H1 (cell line): ENCODE results near the gene FXYD5. TPM values are rescaled to one million over a fixed set of nuclear protein-coding genes. Genes with fewer than 3 reads are reported as not detected.
"Not testable (repeated sequence)": the region's sequence is repeated elsewhere in the genome, so short reads cannot be mapped to it uniquely, and the experiment has no call there.

ENCODE experiments used
- CTCF ChIA-PET: fragments of 300-600 bp; sonication (Branson Sonifier 250); formaldehyde crosslinking; loops from one replicate; lab custom pipeline; 2021; ENCODE audit not compliant: partially characterized antibody; lab: Charles Lee
- POLR2A ChIA-PET: fragments of 300-600 bp; sonication (Branson Sonifier 250); formaldehyde crosslinking; loops from one replicate; lab custom pipeline; 2021; ENCODE audit warnings: inconsistent platforms; ENCODE audit not compliant: partially characterized antibody; lab: Charles Lee
- DNase-seq, 2 experiments: peaks; one replicate each; pipeline versions ENCODE4 v3.0.0 to v3.0.0-alpha.2; 2010 to 2022; ENCODE audit warnings: low spot score in 2 of 2, low read depth in 1 of 2, mixed read lengths in 1 of 2
- FAIRE-seq: peaks from 2 replicates; lab custom pipeline; 2011; peaks lifted over from hg19 to GRCh38; lab: Jason Lieb, UNC
- H2AFZ ChIP-seq: 2 replicates; pipeline ENCODE4 v1.8.1; 2012; ENCODE audit warnings: low read length, inconsistent platforms
- H2AK5ac ChIP-seq: 2 replicates; pipeline ENCODE4 v1.6.1; 2013; ENCODE audit warnings: low read depth, low read length
- H2BK120ac ChIP-seq: replicated peaks from 2 replicates; pipeline ENCODE3; 2013; ENCODE audit warnings: low read depth, low read length, inconsistent platforms
- H2BK12ac ChIP-seq: 2 replicates; pipeline ENCODE4 v1.6.1; 2013; ENCODE audit warnings: low read depth, low read length
- H2BK15ac ChIP-seq: 2 replicates; pipeline ENCODE4 v1.6.1; 2013; ENCODE audit warnings: low read length
- H2BK20ac ChIP-seq: 2 replicates; pipeline ENCODE4 v1.6.1; 2013; ENCODE audit warnings: low read length
- H2BK5ac ChIP-seq: 2 replicates; pipeline ENCODE4 v1.6.1; 2013; ENCODE audit warnings: low read depth, low read length
- H3K14ac ChIP-seq: 2 replicates; pipeline ENCODE4 v1.6.1; 2013; ENCODE audit warnings: inconsistent platforms; ENCODE audit not compliant: insufficient read length
- H3K18ac ChIP-seq: 2 replicates; pipeline ENCODE4 v1.6.1; 2013; ENCODE audit warnings: low read length; ENCODE audit errors: extremely low read depth
- H3K23ac ChIP-seq: 2 replicates; pipeline ENCODE4 v1.6.1; 2013; ENCODE audit warnings: inconsistent platforms; ENCODE audit not compliant: insufficient read length
- H3K23me2 ChIP-seq: 2 replicates; pipeline ENCODE4 v1.6.1; 2013; ENCODE audit warnings: low read depth, low read length
- H3K27ac ChIP-seq: 2 replicates; pipeline ENCODE4 v1.6.1; 2011; ENCODE audit warnings: low read depth, low read length, inconsistent platforms
- H3K27me3 ChIP-seq, 4 experiments: replicated peaks in 1 of 4; 1 replicate in 1 of 4; 2 replicates in 3 of 4; pipeline versions ENCODE4 v1.6.1 to v1.8.1; 2011 to 2013; ENCODE audit warnings: low read length in 3 of 4, mild to moderate bottlenecking in 3 of 4, inconsistent platforms in 2 of 4, mixed read lengths in 2 of 4, moderate library complexity in 1 of 4; ENCODE audit not compliant: control insufficient read depth in 3 of 4, insufficient read depth in 3 of 4; ENCODE audit errors: extremely low read depth in 1 of 4
- H3K36me3 ChIP-seq, 4 experiments: 2 replicates each; pipeline versions ENCODE4 v1.6.1 to v1.8.1; 2011 to 2013; ENCODE audit warnings: mild to moderate bottlenecking in 4 of 4, low read length in 3 of 4, moderate library complexity in 2 of 4, control low read depth in 1 of 4, inconsistent platforms in 1 of 4; ENCODE audit not compliant: insufficient read depth in 4 of 4, control insufficient read depth in 2 of 4
- H3K4ac ChIP-seq: replicated peaks from 2 replicates; pipeline ENCODE3; 2013; ENCODE audit warnings: low read length, low read depth, mixed read lengths, inconsistent platforms; ENCODE audit not compliant: insufficient read length
- H3K4me1 ChIP-seq, 4 experiments: replicated peaks in 1 of 4; 1 replicate in 1 of 4; 2 replicates in 3 of 4; pipeline versions ENCODE4 v1.6.1 to v1.8.1; 2011 to 2013; ENCODE audit warnings: low read length in 3 of 4, inconsistent platforms in 2 of 4, mixed read lengths in 1 of 4; ENCODE audit not compliant: insufficient read depth in 4 of 4, control insufficient read depth in 3 of 4
- H3K4me2 ChIP-seq, 2 experiments: 2 replicates each; pipeline versions ENCODE4 v1.6.1 to v1.8.1; 2011 to 2013; ENCODE audit warnings: low read depth in 2 of 2, low read length in 2 of 2, control low read depth in 1 of 2, inconsistent platforms in 1 of 2, mild to moderate bottlenecking in 1 of 2; ENCODE audit not compliant: insufficient read depth in 1 of 2
- H3K4me3 ChIP-seq, 4 experiments: fragments of 200-600, 300-600 bp in 1 of 4; sonication (generic), shearing (Covaris generic), sonication (Bioruptor Twin) in 1 of 4; 2 replicates each; pipeline versions ENCODE4 v1.5.1 to v1.8.1; 2011 to 2016; ENCODE audit warnings: low read length in 4 of 4, low read depth in 3 of 4, control low read depth in 2 of 4, inconsistent platforms in 2 of 4, mild to moderate bottlenecking in 2 of 4, mixed read lengths in 1 of 4, moderate library complexity in 1 of 4; ENCODE audit not compliant: insufficient read depth in 2 of 4; ENCODE audit errors: extremely low read depth in 1 of 4
- H3K56ac ChIP-seq: replicated peaks from 2 replicates; pipeline ENCODE3; 2013; ENCODE audit warnings: low read depth, mild to moderate bottlenecking, mixed read lengths, low read length, inconsistent platforms; ENCODE audit not compliant: insufficient read length
- H3K79me1 ChIP-seq: 2 replicates; pipeline ENCODE4 v1.6.1; 2013; ENCODE audit warnings: low read depth, low read length, control low read depth
- H3K79me2 ChIP-seq, 2 experiments: 2 replicates each; pipeline versions ENCODE4 v1.6.1 to v1.8.1; 2012 to 2013; ENCODE audit warnings: low read length in 2 of 2, mild to moderate bottlenecking in 2 of 2, inconsistent platforms in 1 of 2; ENCODE audit not compliant: insufficient read depth in 2 of 2, control insufficient read depth in 1 of 2
- H3K9ac ChIP-seq, 4 experiments: replicated peaks in 1 of 4; 1 replicate in 1 of 4; 2 replicates in 3 of 4; pipeline versions ENCODE4 v1.6.1 to v1.8.1; 2011 to 2013; ENCODE audit warnings: low read depth in 3 of 4, low read length in 3 of 4, control low read depth in 2 of 4, mild to moderate bottlenecking in 2 of 4, moderate library complexity in 2 of 4, inconsistent platforms in 1 of 4; ENCODE audit errors: extremely low read depth in 1 of 4
- H3K9me3 ChIP-seq, 2 experiments: 2 replicates each; pipeline versions ENCODE4 v1.6.1 to v1.8.1; 2012 to 2013; ENCODE audit warnings: mild to moderate bottlenecking in 2 of 2, moderate library complexity in 2 of 2, control low read depth in 1 of 2, inconsistent platforms in 1 of 2, low read depth in 1 of 2, low read length in 1 of 2, mixed read lengths in 1 of 2; ENCODE audit not compliant: insufficient read depth in 2 of 2
- H4K20me1 ChIP-seq, 2 experiments: replicated peaks in 1 of 2; 2 replicates each; pipeline versions ENCODE3 to v1.8.1; 2011 to 2013; ENCODE audit warnings: inconsistent platforms in 2 of 2, low read length in 2 of 2, mild to moderate bottlenecking in 1 of 2; ENCODE audit not compliant: insufficient read depth in 2 of 2, control insufficient read depth in 1 of 2
- H4K5ac ChIP-seq: 2 replicates; pipeline ENCODE4 v1.6.1; 2013; ENCODE audit warnings: low read length, low read depth, mixed read lengths, inconsistent platforms; ENCODE audit not compliant: insufficient read length
- H4K8ac ChIP-seq: 2 replicates; pipeline ENCODE4 v1.8.0; 2013; ENCODE audit warnings: mild to moderate bottlenecking, moderate library complexity, low read length, inconsistent platforms; ENCODE audit not compliant: insufficient read depth; ENCODE audit errors: extremely low read depth
- H4K91ac ChIP-seq: replicated peaks from 2 replicates; pipeline ENCODE3; 2013; ENCODE audit warnings: low read length, mixed read lengths, inconsistent platforms; ENCODE audit not compliant: insufficient read length
- WGBS, 2 experiments: shearing (Covaris generic) in 1 of 2; methylation state at CpG; one replicate each; pipeline versions ENCODE4 v1.1.6 to v1.1.7; 2013 to 2015; ENCODE audit warnings: low lambda C conversion rate in 2 of 2, mixed read lengths in 2 of 2, inconsistent platforms in 1 of 2, low coverage in 1 of 2, missing lambda C conversion rate in 1 of 2; ENCODE audit not compliant: insufficient replicate concordance in 2 of 2, insufficient coverage in 1 of 2, insufficient read length in 1 of 2; ENCODE audit errors: extremely low coverage in 1 of 2, missing lambda C conversion rate in 1 of 2; 5-methylcytosine and 5-hydroxymethylcytosine counted together
- polyA plus RNA-seq, 7 experiments: library from polyadenylated mRNA; depleted of rRNA in 3 of 7; stranded (reverse) in 5 of 7; unstranded in 2 of 7; fragments of >200 nt in 5 of 7; fragments of 200-250 nt in 2 of 7; gene quantifications; 1 replicate in 5 of 7; 2 replicates in 1 of 7; 4 replicates in 1 of 7; pipeline versions ENCODE4 v1.2.1 to v1.2.3, GENCODE V29; 2011 to 2013; ENCODE audit warnings: missing spikeins in 2 of 7, mixed read lengths in 2 of 7
- total RNA-seq: library from RNA; stranded (reverse); fragmentation: NEBNext Ultra II Directional; extraction: Animal tissue kit (Norgen Biotek cat#: 25700); gene quantifications from 2 replicates; pipeline ENCODE4 v1.2.1, GENCODE V29; 2021

FXYD5 gene
- total and polyA plus RNA-seq, 2 of the 8 experiments (the other 6 are each of a cell fraction or from before 2014, with no cell fraction given) = 99.0 to 191 TPM

- H3K23me2 ChIP-seq, H3K9ac ChIP-seq, H3K4me1 ChIP-seq, H2BK5ac ChIP-seq, H3K4me2 ChIP-seq, DNase-seq, H3K36me3 ChIP-seq, H3K27me3 ChIP-seq, H4K20me1 ChIP-seq, CTCF ChIA-PET, H4K8ac ChIP-seq, H4K91ac ChIP-seq, H3K9me3 ChIP-seq, H3K27ac ChIP-seq, H2AFZ ChIP-seq, H3K56ac ChIP-seq, H3K14ac ChIP-seq, H3K79me1 ChIP-seq, H2AK5ac ChIP-seq, H3K23ac ChIP-seq, H3K4ac ChIP-seq, H2BK12ac ChIP-seq, H3K4me3 ChIP-seq, H3K79me2 ChIP-seq, H2BK15ac ChIP-seq, H3K18ac ChIP-seq, H4K5ac ChIP-seq, H2BK20ac ChIP-seq, POLR2A ChIA-PET, H2BK120ac ChIP-seq, FAIRE-seq: not testable (repeated sequence)
- 70% methylated on average over 5 of the region's 6 CpGs; no CpG with 5 or more reads in 1 of the 2 experiments for WGBS, 2 experiments
Measured at GRCh38 chr19:35196861-35197260, 42.3 kb downstream of the FXYD5 start.
